NCI-H2029 (cell line): Measurements from ENCODE around the gene SLC2A14.
"Not testable (repeated sequence)": the region's sequence is repeated elsewhere in the genome, so short reads cannot be mapped to it uniquely, and the experiment has no call there.

Source experiments
- DNase-seq: peaks from one replicate; lab custom pipeline; 2025; lab: John Stamatoyannopoulos, UW

The SLC2A14 gene

GRCh38 chr12:7872566-7873319 lies at the start of gene SLC2A14:
Gene SLC2A14 (minus strand): TSS chr12:7872915. CDS start chr12:7869880, 3,035 bp downstream.
- DNase-seq: no peak

GRCh38 chr12:7921181-7921580 lies 48.5 kb upstream of the SLC2A14 start:
- not testable (repeated sequence) for DNase-seq

DNA sequence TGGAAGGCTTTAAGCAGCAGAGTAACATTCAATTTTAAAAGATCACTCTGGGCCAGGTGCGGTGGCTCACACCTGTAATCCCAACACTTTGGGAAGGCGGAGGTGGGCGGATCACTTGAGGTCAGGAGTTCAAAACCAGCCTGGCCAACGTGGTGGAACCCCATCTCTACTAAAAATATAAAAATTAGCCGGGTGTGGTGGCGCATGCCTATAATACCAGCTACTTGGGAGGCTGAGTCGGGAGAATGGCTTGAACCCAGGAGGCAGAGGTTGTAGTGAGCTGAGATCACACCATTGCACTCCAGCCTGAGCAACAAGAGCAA lies 45.5 kb upstream of the SLC2A14 start:
- DNase-seq: not testable (repeated sequence)

DNA sequence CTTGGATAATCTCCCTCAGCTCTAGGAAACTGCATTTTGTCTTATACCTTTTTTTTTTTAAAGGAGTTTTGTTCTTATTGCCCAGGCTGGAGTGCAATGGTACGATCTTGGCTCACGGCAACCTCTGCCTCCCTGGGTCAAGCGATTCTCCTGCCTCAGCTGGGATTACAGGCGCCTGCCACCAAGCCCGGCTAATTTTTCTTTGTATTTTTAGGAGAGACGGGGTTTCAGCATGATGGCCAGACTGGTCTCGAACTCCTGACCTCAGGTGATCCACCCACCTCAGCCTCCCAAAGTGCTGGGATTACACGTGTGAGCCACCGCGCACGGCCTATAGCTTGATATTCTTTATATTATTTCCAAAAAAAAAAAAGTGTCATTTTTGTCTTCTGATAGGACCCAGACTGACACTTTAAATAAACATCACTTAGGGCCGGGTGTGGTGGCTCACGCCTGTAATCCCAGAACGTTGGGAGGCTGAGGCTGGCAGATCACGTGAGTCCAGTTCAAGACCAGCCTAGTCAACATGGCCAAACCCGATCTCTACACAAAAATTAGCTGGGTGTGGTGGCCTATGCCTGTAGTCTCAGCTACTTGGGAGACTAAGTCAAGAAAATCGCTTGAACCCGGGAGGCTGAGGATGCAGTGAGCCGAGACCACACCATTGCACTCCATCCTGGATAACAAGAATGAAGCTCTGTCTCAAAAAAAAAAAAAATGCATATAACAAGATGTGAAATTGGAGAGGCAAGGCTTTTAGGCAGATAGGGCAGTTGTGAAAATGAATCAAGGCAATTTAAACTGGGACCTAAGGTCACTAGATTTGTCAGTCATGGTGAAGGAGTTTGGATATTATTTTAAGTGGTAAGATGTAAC lies 44.9 kb upstream of the SLC2A14 start:
- no peak for DNase-seq

DNA sequence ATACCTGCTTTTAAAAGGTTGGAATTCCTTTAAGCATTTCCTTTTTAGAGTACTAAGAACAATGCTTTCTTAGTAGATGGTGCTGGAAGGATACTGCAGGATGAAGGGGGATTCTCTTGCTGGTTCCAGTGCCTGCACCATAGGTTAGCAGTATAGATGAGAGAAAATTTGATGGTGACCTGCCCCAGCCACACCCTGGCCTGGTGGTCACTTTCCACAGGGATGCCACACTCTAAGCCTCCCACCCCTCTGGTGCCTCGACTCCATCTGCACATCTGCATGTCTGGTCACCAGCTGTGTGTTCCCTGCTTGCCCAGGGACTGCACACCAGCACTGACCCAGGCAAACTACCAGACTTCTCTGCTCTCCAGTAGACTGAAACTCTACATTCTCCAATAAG lies 44.2 kb upstream of the SLC2A14 start:
- DNase-seq: no peak

- DNase-seq: no peak
These were observed 43.1 kb upstream of the SLC2A14 start for GRCh38 chr12:7915661-7916403.

- DNase-seq: not testable (repeated sequence)
These were observed 37.4 kb upstream of the SLC2A14 start for GRCh38 chr12:7910106-7910505.

DNA sequence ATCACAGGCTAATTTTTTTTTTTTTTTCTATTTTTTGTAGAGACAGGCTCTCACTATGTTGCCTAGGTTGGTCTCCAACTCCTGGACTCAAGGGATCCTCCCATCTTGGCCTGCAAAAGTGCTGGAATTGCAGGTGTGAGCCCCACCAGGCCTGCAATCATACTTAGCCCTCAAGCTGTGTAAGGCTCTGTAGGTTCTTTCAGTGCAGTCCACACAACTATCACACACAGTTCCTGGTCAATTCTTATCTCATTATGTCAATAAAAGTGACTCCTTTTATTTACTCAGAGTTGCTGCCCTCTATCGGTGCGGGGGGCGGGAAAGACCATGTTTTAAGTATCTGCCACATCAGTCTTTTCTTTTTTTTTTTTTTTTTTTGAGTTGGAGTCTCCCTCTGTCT lies 34.3 kb upstream of the SLC2A14 start:
- DNase-seq: peak; percentile 18

DNA sequence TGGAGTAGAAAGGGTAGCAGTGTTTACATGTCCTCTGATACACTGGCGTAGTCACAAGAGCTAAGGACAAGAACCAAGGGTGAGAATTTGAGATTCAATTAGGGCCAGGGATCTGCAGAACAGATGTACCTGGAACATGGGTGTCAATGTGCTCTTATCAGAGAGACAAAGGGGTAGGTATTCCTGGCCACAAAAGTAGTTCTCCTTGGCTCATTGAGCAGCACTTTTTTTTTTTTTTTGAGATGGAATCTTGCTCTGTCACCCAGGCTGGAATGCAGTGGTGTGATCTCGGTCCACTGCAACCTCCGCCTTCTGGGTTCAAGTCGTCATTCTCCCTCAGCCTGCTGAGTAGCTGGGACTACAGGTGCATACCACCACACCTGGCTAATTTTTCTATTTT lies 33.6 kb upstream of the SLC2A14 start:
- DNase-seq: not testable (repeated sequence)

DNA sequence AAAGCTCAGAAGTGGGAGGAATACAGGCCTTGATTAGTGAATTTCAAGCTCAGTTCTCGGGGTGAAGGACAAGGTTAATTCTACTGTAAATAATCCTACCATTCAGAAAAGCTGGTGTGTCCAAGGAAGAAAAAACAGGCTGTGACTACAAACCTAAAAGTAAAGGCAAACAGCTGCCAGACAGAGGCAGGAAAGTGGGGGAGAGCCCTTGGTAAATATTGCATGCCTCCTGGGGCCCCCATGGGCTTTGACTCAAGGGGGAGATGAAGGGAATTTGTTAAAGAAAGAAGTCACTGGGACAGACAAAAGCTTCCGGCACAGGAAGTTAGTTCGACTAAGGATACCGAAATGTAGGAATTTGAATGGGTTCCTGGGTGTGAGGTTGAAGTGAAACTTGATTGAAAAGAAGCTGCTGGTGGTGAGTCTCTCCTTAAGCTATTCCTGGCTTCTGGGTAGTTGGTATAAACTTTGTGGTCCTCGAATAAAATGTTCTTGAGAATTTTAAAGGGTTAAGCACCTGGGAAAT lies 32.9 kb upstream of the SLC2A14 start:
- not testable (repeated sequence) for DNase-seq

- DNase-seq: peak; percentile 1
These were observed 32.4 kb upstream of the SLC2A14 start for GRCh38 chr12:7905071-7905470.

DNA sequence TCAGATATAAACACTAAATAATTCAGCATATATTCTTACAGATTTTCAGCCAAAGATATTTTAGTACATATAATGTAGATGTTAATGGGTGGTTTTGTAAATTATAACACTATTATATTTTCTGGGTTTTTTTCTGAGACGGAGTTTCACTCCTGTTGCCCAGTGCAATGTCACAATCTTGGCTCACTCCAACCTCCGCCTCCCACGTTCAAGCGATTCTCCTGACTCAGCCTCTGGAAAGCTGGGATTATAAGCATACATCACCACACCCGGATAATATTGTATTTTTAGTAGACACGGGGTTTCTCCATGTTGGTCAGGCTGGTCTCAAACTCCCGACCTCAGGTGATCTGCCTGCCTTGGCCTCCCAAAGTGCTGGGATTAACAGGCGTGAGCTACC lies 29.7 kb upstream of the SLC2A14 start:
- DNase-seq: not testable (repeated sequence)

DNA sequence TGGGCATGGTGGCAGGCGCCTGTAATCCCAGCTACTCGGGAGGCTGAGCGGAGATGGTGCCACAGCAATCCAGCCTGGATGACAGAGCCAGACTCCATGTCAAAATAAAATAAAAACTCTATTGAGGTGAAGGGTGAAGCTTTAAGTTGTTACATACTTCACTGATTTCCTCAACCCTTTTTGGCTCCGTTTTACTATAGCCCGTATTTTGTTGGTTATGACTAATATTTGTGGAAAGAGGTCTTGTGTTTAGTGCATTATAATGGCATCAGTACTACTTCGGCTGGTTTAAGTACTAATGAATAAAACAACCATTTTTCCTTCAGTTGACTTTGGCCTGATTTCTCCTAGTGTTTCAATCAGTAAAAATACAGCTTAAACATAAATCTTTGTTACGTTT lies 27.0 kb upstream of the SLC2A14 start:
- no peak for DNase-seq

DNA sequence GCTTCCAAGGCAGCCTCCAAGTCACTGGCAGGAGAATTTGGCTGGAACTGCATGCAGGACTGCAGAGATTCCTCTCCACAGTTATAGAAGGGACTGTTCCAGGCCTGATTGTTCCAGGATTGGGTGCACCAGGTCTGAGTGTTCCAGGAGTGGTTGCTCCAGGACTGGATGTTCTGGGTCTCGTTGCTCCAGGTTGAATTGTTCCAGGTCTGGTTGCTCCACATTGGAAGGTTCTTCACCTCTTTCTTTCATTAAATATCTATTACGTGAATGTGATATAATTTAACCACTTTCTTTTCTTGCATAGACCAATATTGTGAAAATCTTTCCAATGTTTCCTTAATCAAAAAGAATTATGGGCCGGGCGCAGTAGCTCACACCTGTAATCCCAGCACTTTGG lies 24.0 kb upstream of the SLC2A14 start:
- not testable (repeated sequence) for DNase-seq

DNA sequence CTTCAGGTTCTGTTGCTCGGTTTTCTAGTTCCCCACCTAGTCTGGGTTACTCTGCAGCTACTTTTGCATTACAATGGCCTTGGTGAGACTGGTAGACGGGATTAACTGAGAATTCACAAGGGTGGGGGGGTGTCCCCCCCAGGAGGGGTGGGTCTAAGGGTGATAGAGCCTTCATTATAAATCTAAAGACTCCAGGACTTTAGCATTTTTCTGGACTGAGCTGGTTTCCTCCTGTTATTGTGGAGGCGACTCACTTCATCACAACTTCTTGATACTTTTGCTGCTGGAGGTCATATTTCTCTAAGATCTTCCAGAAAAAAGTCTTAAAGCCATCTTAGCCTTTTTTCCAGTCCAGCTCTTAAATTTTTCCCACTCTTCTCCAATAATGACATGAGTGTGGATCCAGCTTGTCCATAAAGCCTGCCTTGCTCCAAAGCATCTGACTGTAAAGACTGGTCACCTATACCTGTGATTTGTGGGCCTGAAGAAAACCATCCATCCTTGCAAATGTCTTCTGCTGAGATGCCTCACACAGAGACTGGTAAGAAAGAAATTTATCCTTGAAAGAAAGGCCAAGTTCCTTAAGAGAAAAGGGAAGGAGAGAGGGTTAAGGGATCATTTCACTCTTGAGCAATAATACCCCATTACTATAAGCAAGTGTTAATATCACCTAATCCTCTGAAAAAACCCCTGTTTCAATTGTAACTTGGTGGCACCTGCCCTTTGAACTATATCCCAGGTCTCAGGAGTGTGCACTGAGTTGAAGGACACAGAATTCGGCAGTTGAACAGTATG lies 19.7 kb upstream of the SLC2A14 start:
- no peak for DNase-seq

DNA sequence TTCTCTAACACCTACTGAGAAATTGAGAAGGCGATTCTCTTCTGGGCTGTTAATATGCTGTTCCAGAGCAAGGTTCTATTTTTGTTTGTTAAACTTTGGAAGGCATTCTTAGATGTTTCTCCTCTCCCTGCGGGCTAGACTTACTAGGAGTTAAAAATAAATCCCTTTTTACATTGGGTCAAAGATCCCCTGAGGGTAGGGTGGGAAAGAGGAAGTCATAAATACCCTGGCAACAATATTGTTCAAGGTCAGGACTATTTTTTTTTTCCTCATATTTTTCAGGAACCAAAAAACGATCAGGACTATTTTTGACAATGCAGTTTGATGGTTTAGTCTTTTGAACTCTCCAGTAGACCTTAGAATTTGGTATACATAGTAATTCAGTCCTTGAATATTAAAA lies 12.0 kb upstream of the SLC2A14 start:
- no peak for DNase-seq

GRCh38 chr12:7881736-7882120 lies 9.0 kb upstream of the SLC2A14 start:
- not testable (repeated sequence) for DNase-seq

GRCh38 chr12:7880952-7881735 lies 8.4 kb upstream of the SLC2A14 start:
- DNase-seq: not testable (repeated sequence)

DNA sequence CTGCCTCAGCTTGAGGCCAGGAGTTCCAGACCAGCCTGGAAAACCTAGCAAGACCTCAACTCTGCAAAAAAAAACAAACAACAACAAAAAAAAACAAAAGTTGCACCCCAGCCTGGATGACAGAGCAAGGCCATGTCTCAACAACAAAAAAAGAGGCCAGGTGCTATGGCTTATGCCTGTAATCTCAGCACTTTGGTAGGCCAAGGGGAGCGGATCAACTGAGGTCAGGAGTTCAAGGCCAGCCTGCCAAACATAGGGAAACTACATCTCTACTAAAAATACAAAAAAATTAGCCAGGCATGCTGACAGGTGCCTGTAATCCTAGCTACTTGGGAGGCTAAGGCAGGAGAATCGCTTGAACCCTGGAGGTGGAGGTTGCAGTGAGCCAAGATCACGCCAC lies 6.5 kb upstream of the SLC2A14 start:
- no peak for DNase-seq

GRCh38 chr12:7877420-7877819 lies 4.7 kb upstream of the SLC2A14 start:
- no peak for DNase-seq

DNA sequence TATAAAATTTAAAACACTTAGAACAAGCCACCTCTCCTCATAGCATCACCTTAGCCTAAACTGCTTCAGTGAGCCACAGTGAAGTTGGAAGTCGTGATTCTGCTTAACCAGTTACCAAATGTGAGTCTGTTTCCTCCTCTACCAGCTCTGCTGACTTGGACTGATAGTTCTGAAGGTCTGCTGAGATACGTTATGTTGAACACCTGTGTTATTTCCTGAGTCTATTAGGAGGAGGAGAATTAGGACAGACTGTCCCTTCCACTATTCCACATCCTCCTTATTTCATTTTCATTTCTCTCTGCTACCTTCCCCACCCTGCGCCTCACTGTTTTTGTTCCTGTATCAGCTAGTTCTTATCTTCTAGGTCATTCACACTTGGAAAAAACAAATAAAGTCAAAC lies 2.4 kb downstream of the SLC2A14 start:
- no peak for DNase-seq
